ENCODE measurements around the gene MYO9A. TPM values are rescaled to one million over a fixed set of nuclear protein-coding genes. Genes with fewer than 3 reads are reported as not detected.

The MYO9A gene
- total RNA-seq, 1 experiment from 2014 or later = 41.6 TPM

- ATAC-seq (no peak), DNase-seq (ENCODE audit: low read depth, low spot score) (no peak)
- no peaks in the 10 kb centered on the region for H3K9me3 ChIP-seq (ENCODE audit: control insufficient read depth, insufficient read depth, low read depth, low read length)
- ChIA-PET CTCF (interaction anchor here (1.8 kb wide), 1 partner anchor 61 kb away, joined by 11 read pairs; no protein-coding TSS in a partner anchor), POLR2A (interaction anchor here (0.6 to 0.7 kb wide), 2 partner anchors 14 to 74 kb away, joined by 3 to 6 read pairs; no protein-coding TSS in a partner anchor)
- in situ Hi-C loops (cut with HindIII; ENCODE audit: low pct_unique_long_range_greater_than_20kb, low sequenced_read_pairs) = no loop called here
- no peaks in the 10 kb centered on the region for H3K36me3 ChIP-seq (ENCODE audit: control insufficient read depth, insufficient read depth, low read length)
- BruUV-seq (replicated peaks) = no TSS peak
- intact Hi-C loops (cut with micrococcal nuclease; ENCODE audit: unreplicated experiment) = loop anchor here (5.0 kb wide), 2 partner anchors 58 to 352 kb away; no protein-coding TSS in a partner anchor
- H3K27me3 ChIP-seq (ENCODE audit: control insufficient read depth, insufficient read depth, low read length) = no peaks in the 10 kb centered on the region
- no peak for TF ChIP-seq REST (IDR thresholded peaks at IDR 0.05; ENCODE audit: insufficient read depth in 1 of 2, low read depth in 2 of 2, low read length in 1 of 2)
- TF ChIP-seq CTCF (IDR thresholded peaks at IDR 0.05) = no peak
- TF ChIP-seq POLR2AphosphoS5 (IDR thresholded peaks at IDR 0.05; ENCODE audit: low read depth, low read length) = no peak
- TF ChIP-seq SIN3A (IDR thresholded peaks at IDR 0.05; ENCODE audit: borderline replicate concordance, insufficient read depth, low read depth, low read length) = no peak
- TF ChIP-seq TCF7L2 (IDR thresholded peaks at IDR 0.05; ENCODE audit: low read depth, low read length) = no peak
- H3K4me1 ChIP-seq (ENCODE audit: control insufficient read depth, insufficient read depth, low read length) = peaks cover 24% of the 10 kb centered on the region
- no peak overlapping the region for H3K4me3 ChIP-seq (ENCODE audit: low read depth in 2 of 2, low read length in 2 of 2)
- H3K27ac ChIP-seq (ENCODE audit: low read length) = no peak overlapping the region
Measured at GRCh38 chr15:71804695-71805470, 313.1 kb downstream of the MYO9A start.

- POLR2A ChIA-PET = interaction anchor here (0.7 kb wide), 1 partner anchor 75 kb away, joined by 6 read pairs; no protein-coding TSS in a partner anchor
- TF ChIP-seq SIN3A (IDR thresholded peaks at IDR 0.05; ENCODE audit: borderline replicate concordance, insufficient read depth, low read depth, low read length) = no peak
- TF ChIP-seq TCF7L2 (IDR thresholded peaks at IDR 0.05; ENCODE audit: low read depth, low read length) = no peak
- TF ChIP-seq REST (IDR thresholded peaks at IDR 0.05; ENCODE audit: insufficient read depth in 1 of 2, low read depth in 2 of 2, low read length in 1 of 2) = no peak
- no peak for TF ChIP-seq POLR2AphosphoS5 (IDR thresholded peaks at IDR 0.05; ENCODE audit: low read depth, low read length)
- no peak for TF ChIP-seq CTCF (IDR thresholded peaks at IDR 0.05)
- Histone ChIP-seq H3K4me3 (ENCODE audit: low read depth in 2 of 2, low read length in 2 of 2) (no peak overlapping the region), H3K36me3 (ENCODE audit: control insufficient read depth, insufficient read depth, low read length) (no peaks in the 10 kb centered on the region), H3K4me1 (ENCODE audit: control insufficient read depth, insufficient read depth, low read length) (peaks cover 24% of the 10 kb centered on the region), H3K27me3 (ENCODE audit: control insufficient read depth, insufficient read depth, low read length) (no peaks in the 10 kb centered on the region), H3K9me3 (ENCODE audit: control insufficient read depth, insufficient read depth, low read depth, low read length) (no peaks in the 10 kb centered on the region), H3K27ac (ENCODE audit: low read length) (no peak overlapping the region)
- no peak for ATAC-seq
- intact Hi-C loops (cut with micrococcal nuclease; ENCODE audit: unreplicated experiment) = loop anchor here (5.0 kb wide), 2 partner anchors 57 to 353 kb away; no protein-coding TSS in a partner anchor
- CTCF ChIA-PET = interaction anchor here (1.8 kb wide), 1 partner anchor 60 kb away, joined by 11 read pairs; no protein-coding TSS in a partner anchor
- no peak for DNase-seq (ENCODE audit: low read depth, low spot score)
- no TSS peak for BruUV-seq (replicated peaks)
- in situ Hi-C loops (cut with HindIII; ENCODE audit: low pct_unique_long_range_greater_than_20kb, low sequenced_read_pairs) = no loop called here
Measured at GRCh38 chr15:71804226-71804625, 313.7 kb downstream of the MYO9A start.

Measured in Panc1 (cell line).